HG03378 (cell line): ENCODE data around the gene AOC1.

Source experiments
- ATAC-seq: cut with Tn5 transposase; IDR thresholded peaks from one replicate; pipeline ENCODE4 v1.9.1; 2021; ENCODE audit warnings: mild to moderate bottlenecking, moderate library complexity; ENCODE audit not compliant: unreplicated experiment

The AOC1 gene

GRCh38 chr7:150835019-150835418, 17.3 kb upstream of the AOC1 start:
- no peak for ATAC-seq

- ATAC-seq = no peak
These were observed 16.5 kb upstream of the AOC1 start for GRCh38 chr7:150835702-150836280.

DNA sequence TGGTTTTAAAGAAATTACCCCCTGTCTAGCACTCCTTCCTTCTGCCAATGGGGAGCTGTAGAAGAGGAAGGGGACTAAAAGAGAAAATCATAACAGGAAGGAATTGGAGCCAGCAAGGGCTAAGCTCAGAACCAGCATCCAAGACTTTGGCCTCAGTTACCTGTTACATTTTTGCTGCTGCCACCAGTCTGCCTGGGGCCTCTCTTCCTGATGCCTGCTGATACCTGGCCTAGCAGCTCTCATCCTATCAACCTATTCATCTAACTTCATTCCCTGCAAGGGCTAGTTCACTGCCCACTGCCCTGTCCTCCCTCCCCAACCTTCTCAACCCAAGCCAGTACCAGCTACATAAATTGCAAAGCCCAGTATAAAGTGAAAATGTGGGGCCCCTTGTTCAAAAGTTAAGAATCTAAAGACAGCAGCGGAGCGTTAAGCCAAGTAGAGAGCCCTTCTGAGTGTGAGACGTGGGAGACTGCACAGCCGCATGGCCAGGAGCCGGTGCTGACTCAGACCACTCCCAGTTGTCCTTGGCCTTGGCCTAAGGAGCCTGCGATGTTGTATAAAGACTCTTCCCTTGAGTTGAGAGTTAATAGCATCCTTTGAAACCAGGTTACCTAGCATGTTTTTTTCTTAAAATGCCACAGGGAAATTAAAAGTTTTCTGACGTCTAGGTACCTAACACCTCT, 13.2 kb upstream of the AOC1 start:
- ATAC-seq = no peak

DNA sequence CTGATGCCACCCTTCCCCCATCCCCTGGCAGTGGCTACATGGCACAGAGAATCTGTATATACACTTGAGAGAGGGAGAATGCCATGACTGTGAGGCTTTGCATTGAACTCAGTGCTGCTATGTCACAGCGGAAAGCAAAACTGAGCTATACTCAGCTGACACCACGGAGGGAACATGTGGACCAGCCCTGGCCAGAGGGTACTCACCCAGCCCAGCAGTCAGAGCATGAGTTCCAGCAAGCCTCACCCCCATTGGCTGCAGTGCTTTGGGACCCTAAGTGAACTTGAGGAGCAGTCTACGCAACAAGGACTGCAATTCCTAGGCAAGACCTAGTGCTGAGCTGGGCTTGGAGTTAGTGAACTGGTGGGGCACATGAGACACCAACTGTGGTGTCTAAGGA, 10.3 kb upstream of the AOC1 start:
- ATAC-seq = no peak

- no peak for ATAC-seq
These were observed 9.6 kb upstream of the AOC1 start for GRCh38 chr7:150842716-150843115.

DNA sequence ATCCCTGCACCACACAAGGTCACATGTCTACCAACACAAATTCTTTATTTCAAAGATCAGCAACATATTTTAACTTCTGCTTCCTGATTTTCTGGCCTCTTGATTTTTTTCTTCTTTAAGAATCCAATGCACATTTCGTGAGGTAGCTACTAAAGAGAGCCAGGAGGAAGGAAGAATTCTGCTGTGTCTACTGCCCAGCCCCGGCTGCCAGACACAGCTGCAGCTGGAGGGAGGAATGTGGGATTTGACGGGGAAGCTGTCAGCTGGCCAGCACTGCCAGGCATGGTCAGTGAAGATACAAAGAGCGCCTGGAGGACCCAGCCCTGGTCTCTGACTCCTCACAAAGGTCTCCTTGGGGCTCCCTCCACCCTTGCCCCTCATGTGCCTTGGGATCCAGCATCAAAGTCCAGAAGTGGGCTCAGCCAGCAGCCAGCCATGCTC, 6.9 kb upstream of the AOC1 start:
- ATAC-seq = no peak

GRCh38 chr7:150846291-150847115, 5.8 kb upstream of the AOC1 start:
- ATAC-seq = no peak

DNA sequence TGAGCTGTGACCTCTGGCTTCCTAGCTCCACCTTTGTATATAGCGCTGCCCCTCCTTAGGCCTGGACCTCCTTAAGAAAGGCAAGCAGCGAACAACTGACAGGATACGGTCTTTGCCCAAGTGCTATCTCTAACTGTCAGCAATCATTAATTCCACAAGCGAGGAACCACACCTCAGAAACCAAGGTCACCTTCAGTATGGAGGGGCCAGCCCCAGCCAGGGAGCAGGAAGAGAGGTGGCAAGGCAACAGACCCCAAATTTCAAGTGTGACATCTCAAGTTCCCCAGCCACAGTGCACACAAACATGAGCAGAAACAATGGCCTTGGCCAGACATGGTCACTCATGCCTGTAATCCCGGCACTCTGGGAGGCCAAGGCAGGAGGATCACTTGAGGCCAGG, 4.8 kb upstream of the AOC1 start:
- no peak for ATAC-seq

- ATAC-seq = no peak
These were observed 4.2 kb upstream of the AOC1 start for GRCh38 chr7:150848111-150848510.

DNA sequence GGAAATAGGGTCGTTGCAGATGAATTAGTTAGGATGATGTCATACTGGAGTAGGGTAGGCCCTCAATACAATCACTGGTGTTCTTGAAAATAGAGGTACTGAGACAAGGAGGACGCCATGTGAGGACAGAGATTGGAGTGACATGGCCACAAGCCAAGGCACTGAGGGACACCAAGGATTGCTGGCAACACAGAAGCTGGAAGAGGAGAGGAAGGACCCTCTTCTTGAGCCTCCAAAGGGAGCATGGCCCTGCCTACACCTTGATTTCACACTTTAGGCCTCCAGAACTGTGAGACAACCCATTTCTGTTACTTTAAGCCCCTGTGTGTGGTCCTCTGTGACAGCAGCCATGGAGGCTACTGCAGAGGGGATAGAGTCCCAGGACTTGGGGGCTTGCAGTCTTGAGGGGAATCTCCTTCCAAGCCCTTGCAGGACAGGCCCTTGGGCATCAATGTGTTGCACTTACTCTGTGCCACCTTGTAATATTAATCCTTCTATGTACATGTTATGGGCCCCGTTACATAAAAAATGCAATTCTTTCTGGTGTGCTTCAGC, 3.7 kb upstream of the AOC1 start:
- no peak for ATAC-seq

DNA sequence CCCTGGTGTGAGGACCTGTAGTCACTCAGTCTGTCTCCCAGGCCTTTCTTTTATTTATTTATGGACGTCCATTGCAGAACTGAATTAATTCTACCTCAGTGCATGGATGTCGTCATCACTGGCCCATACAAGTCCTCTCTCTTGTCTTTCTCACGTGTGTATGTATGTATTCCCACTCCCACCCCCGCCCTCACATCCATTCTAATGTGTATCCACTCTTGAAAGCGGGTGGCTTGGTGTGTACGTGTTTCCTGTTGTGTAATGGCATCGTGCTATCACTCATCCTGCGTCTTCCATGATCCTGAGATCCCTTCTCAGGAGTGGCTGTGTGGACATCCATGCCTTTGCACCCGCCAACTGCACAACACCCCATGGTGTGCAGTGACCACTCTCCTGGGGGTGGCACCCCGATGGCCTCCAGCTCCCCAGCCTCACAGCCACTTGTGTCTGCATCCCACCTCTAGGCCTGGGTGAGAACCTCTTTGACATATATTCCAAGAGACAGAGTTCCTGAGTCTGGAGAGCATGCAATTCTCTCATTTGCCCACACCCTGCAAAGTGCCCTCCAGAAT, 3.0 kb upstream of the AOC1 start:
- ATAC-seq = no peak

DNA sequence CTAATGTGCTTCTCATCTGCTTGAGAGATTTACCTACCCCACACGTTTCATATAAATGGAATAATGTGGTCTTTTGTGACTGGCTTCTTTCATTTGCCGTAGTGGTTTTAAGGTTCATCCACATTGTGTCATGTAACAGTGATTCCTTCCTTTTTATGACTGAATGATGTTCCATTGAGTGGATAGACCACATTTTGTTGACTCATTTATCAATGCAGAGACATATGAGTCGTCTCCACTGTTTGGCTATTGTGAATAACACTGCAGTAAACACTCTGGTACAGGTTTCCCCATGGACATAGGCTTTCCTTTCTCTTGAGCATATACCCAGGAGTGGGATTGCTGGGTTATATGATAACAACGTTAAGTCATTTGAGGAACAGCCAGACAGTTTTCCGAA, 2.0 kb upstream of the AOC1 start:
- ATAC-seq = no peak

DNA sequence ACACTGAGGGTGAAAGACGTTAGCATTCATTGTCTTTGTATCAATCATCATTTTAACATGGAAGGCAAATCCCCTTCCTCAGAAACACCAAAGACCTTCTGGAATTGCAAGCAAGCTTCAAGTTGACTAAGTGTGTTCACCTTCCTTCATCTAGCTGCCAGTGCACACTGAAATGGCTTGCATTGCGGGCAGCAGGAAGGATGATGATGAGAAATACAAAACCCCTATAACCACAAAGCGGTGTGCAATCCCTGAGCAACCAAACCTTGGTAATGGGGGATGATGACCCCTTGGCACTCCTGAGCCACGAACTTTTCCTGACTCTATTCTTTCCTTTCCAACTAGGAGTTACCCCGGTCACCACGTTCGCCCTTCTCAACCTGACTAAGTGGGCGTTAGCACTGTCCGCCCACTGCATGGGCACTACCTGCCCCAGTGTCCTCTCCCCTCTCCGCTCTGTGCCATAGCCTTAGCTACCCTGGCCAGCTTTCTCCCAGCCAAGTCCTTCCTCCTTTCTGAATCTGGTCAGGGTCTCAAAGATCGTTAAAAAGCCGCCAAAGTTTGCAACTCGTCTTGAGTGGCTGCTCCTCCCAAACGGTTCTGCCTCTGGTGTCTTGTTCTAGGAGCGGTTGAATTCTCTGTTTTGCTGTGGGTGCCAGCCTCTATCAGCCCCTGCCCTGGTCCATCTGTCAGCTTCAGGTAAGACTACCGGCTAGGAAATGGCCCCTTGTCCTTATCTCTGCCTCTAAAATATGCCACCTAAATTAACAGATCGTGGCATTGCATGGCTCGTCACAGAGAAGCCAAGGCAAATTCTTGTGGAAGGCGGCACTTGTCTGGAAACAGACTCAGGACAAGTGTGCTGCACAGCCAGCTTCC, 586 bp upstream of the AOC1 start:
- ATAC-seq = no peak

GRCh38 chr7:150854066-150855000, 2.0 kb downstream of the AOC1 start:
- ATAC-seq = no peak

DNA sequence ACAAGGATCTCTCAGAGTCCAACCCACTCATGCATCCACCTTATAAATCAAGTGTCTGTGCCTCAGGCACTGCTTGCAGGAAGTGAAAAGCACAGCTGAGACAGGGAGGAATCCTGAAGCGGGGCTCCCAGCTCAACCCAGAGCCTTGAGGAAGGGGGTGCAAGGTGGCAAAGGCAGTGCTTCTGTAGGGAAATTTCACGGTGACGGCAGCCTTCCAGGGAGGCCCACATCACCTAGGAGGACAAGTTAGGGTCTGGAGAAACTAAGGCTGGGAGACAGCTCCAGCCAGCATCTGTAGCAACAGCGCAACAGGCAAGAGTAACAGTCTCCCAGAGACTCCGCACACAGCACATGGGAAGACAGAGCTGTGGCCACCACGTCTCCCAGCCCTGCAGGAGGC, 2.7 kb downstream of the AOC1 start:
- ATAC-seq = no peak

DNA sequence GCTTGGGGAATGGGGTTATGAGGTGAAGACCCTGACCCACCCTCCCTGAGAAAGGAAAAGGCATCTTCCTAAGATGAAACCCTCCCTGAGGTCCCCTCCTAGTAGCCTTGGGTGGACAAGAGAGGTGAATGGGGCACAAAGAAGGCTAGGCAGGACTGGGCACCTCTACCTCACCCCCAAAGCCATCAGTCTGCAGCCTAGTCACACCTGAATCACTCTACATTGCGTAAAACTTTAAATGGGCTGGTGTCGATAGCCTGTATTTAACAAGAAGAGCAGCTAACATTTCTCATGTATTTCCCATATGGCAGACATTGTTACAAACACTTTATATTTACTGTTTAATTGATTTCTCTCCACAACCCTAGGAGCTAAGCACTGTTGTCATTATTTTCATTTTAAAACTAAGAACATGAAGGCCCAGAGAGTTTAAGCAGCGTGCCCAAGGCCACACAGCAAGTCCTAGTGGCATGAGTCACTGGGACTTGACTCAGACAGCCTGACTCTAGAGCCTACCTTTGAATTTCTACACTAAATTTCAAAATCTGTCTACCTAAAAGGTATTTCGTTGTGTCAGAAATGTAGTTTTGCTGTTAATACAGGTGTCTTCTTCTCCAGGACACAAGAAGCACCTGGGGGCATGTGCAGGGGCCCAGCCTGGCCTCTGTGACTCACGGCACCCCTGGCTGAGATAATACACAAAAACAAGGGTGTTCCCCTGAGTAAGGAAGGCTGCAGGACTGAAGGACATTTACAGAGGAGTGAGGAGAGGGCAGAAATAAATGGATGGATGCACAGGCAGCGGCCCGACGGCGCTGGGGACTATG, 3.4 kb downstream of the AOC1 start:
- no peak for ATAC-seq

- no peak for ATAC-seq
These were observed 4.3 kb downstream of the AOC1 start for GRCh38 chr7:150856303-150857275.
